ENCODE data around the gene PRKAR1B. TPM values are rescaled to one million over a fixed set of nuclear protein-coding genes. Genes with fewer than 3 reads are reported as not detected.

Gene PRKAR1B
- total and polyA plus RNA-seq, 10 of the 15 experiments (the other 5 are each of a cell fraction or from before 2014, with no cell fraction given), result 1.4 to 45.6 (median 19.3) TPM

DNA sequence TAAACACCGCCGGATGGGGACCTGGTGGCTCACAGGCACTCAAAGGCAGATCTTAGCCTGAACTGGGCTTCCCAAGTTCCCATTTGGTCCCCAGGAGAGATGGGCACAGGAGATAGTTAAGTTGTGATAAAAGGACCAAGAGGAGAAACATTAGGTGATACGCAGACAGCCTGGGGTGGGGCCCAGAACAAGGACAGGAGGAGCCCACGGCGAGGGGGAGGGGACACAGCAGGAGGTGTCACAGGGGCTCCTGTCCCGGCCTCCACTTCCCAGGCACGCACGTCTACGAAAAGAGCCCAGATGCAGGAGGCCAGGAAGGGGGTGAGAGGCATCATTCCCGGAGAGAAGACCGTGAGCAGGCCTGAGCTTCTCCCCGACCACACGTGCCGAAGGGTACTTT, 16.9 kb downstream of the PRKAR1B start:
- no peaks in the 10 kb centered on the region for H3K4me1 ChIP-seq (ENCODE audit: control insufficient read depth, insufficient read depth, low read length)
- no peaks in the 10 kb centered on the region for H3K79me2 ChIP-seq (ENCODE audit: control insufficient read depth, insufficient read depth, low read length)
- no peaks in the 10 kb centered on the region for H3K27me3 ChIP-seq (replicated peaks in 1 of 2; ENCODE audit: control insufficient read depth in 2 of 2, insufficient read depth in 2 of 2, low read length in 1 of 2)
- H3K4me2 ChIP-seq (ENCODE audit: control insufficient read depth, insufficient read depth), result no peak overlapping the region
- no peak for TF ChIP-seq SMARCA5 (IDR thresholded peaks at IDR 0.05)
- no peak for TF ChIP-seq MTA2 (IDR thresholded peaks at IDR 0.05; ENCODE audit: low read depth)
- TF ChIP-seq PML (IDR thresholded peaks at IDR 0.05; ENCODE audit: low read length), result no peak
- TF ChIP-seq ZNF384 (IDR thresholded peaks at IDR 0.05; ENCODE audit: borderline replicate concordance, low read depth, low read length), result no peak
- TF ChIP-seq STAT3 (IDR thresholded peaks at IDR 0.05; ENCODE audit: low read depth, low read length), result no peak
- no peak for TF ChIP-seq NFYB (IDR thresholded peaks at IDR 0.05; ENCODE audit: insufficient read depth, low read depth, low read length)
- TF ChIP-seq KLF5 (IDR thresholded peaks at IDR 0.05; ENCODE audit: partially characterized antibody), result no peak
- TF ChIP-seq, protein P1, sequence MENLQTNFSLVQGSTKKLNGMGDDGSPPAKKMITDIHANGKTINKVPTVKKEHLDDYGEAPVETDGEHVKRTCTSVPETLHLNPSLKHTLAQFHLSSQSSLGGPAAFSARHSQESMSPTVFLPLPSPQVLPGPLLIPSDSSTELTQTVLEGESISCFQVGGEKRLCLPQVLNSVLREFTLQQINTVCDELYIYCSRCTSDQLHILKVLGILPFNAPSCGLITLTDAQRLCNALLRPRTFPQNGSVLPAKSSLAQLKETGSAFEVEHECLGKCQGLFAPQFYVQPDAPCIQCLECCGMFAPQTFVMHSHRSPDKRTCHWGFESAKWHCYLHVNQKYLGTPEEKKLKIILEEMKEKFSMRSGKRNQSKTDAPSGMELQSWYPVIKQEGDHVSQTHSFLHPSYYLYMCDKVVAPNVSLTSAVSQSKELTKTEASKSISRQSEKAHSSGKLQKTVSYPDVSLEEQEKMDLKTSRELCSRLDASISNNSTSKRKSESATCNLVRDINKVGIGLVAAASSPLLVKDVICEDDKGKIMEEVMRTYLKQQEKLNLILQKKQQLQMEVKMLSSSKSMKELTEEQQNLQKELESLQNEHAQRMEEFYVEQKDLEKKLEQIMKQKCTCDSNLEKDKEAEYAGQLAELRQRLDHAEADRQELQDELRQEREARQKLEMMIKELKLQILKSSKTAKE (IDR thresholded peaks at IDR 0.05; ENCODE audit: low read depth, poor library complexity, severe bottlenecking), result no peak
- no peak for TF ChIP-seq BACH1 (IDR thresholded peaks at IDR 0.05; ENCODE audit: borderline replicate concordance)
- TF ChIP-seq WRNIP1 (IDR thresholded peaks at IDR 0.05; ENCODE audit: borderline replicate concordance, low read depth, low read length), result no peak
- no peak for TF ChIP-seq ZSCAN29 (IDR thresholded peaks at IDR 0.05)
- H3K9ac ChIP-seq (ENCODE audit: control insufficient read depth, insufficient read depth, low read length), result no peak overlapping the region
- H3K27ac ChIP-seq (ENCODE audit: control insufficient read depth, insufficient read depth), result no peak overlapping the region
- SMC1A ChIA-PET (ENCODE audit: uncharacterized antibody, unreplicated experiment), result no interaction called here
- H2AFZ ChIP-seq (ENCODE audit: control insufficient read depth, low read depth, low read length), result no peak overlapping the region
- in situ Hi-C loops (cut with MboI), result no loop called here
- DNase-seq (ENCODE audit: low read depth, low spot score) (no peak), ATAC-seq (no peak), FAIRE-seq (no peak)
- no peaks in the 10 kb centered on the region; a peak in 2 of 4 replicates for H3K36me3 ChIP-seq (ENCODE audit: control insufficient read depth in 2 of 2, insufficient read depth in 2 of 2, low read length in 1 of 2)
- CTCF ChIA-PET, result no interaction called here
- no peaks in the 10 kb centered on the region for H3K9me3 ChIP-seq (replicated peaks; ENCODE audit: control insufficient read depth, insufficient read depth, low read length)
- no peaks in the 10 kb centered on the region for H4K20me1 ChIP-seq (ENCODE audit: control insufficient read depth, insufficient read depth)
- RAD21 ChIA-PET (ENCODE audit: unreplicated experiment), result no interaction called here
- H3K4me3 ChIP-seq, result no peak overlapping the region
- POLR2A ChIA-PET, result interaction anchor here (0.5 kb wide), 1 partner anchor 103 kb away, joined by 5 read pairs; no protein-coding TSS in a partner anchor
- 95% methylated on average over 14 of the region's 14 CpGs for WGBS (ENCODE audit: insufficient coverage, insufficient replicate concordance, low lambda C conversion rate, missing lambda C conversion rate)
- intact Hi-C loops (cut with micrococcal nuclease; ENCODE audit: unreplicated experiment), result no loop called here
- no TSS peak for BruUV-seq (replicated peaks)

Data from GM12878 (cell line).